SW 1271 (cell line): ENCODE results near the gene SLC19A1.
"Not testable (repeated sequence)": the region's sequence is repeated elsewhere in the genome, so short reads cannot be mapped to it uniquely, and the experiment has no call there.

Experiments used
- DNase-seq, 2 experiments: peaks; one replicate each; lab custom pipeline; 2025; lab: John Stamatoyannopoulos, UW

Gene SLC19A1

GRCh38 chr21:45506241-45506817 lies 35.9 kb downstream of the SLC19A1 start:
- no peak for DNase-seq

GRCh38 chr21:45505416-45506021 lies 36.7 kb downstream of the SLC19A1 start:
- no peak for DNase-seq

- DNase-seq = no peak
Observed at GRCh38 chr21:45504516-45505415, 37.5 kb downstream of the SLC19A1 start.

- no peak for DNase-seq
Observed at GRCh38 chr21:45504021-45504515, 38.2 kb downstream of the SLC19A1 start.

- DNase-seq = not testable (repeated sequence)
Observed at GRCh38 chr21:45503226-45503625, 39.0 kb downstream of the SLC19A1 start.

- DNase-seq = no peak
Observed at GRCh38 chr21:45502600-45502999, 39.6 kb downstream of the SLC19A1 start.

GRCh38 chr21:45502006-45502345 lies 40.3 kb downstream of the SLC19A1 start:
- DNase-seq = no peak

- not testable (repeated sequence) for DNase-seq
Observed at GRCh38 chr21:45501081-45502005, 40.9 kb downstream of the SLC19A1 start.

- no peak for DNase-seq
Observed at GRCh38 chr21:45499970-45500577, 42.2 kb downstream of the SLC19A1 start.

GRCh38 chr21:45499201-45499750 lies 43.0 kb downstream of the SLC19A1 start:
- no peak for DNase-seq

GRCh38 chr21:45498646-45499000 lies 43.6 kb downstream of the SLC19A1 start:
- no peak for DNase-seq

GRCh38 chr21:45497846-45498645 lies 44.2 kb downstream of the SLC19A1 start:
- DNase-seq = no peak

- no peak for DNase-seq
Observed at GRCh38 chr21:45496968-45497845, 45.0 kb downstream of the SLC19A1 start.

GRCh38 chr21:45496151-45496967 lies 45.9 kb downstream of the SLC19A1 start:
- DNase-seq = no peak

- DNase-seq = no peak
Observed at GRCh38 chr21:45494851-45495680, 47.2 kb downstream of the SLC19A1 start.

- DNase-seq = no peak
Observed at GRCh38 chr21:45494135-45494850, 47.9 kb downstream of the SLC19A1 start.
